ENCODE data around the gene RAB44.

- TF ChIP-seq CTCF (IDR thresholded peaks at IDR 0.05; ENCODE audit: poor library complexity) (no peak), EZH2phosphoT487 (IDR thresholded peaks at IDR 0.05; ENCODE audit: low read depth, severe bottlenecking, unreplicated experiment) (no peak), EZH2 (IDR thresholded peaks at IDR 0.05; ENCODE audit: borderline replicate concordance) (no peak)
These were observed 68.8 kb downstream of the RAB44 start for GRCh38 chr6:36766399-36766945.

All from hepatocyte (in vitro differentiated cells).